ENCODE measurements around the gene ISG20.

- no peak for TF ChIP-seq CTCF (optimal IDR thresholded peaks at IDR 0.05 in 1 of 3, IDR thresholded peaks at IDR 0.05 in 1 of 3, conservative IDR thresholded peaks at IDR 0.05 in 1 of 3; ENCODE audit: extremely low read depth in 1 of 3, insufficient read depth in 2 of 3, low read length in 3 of 3)
- no peak for TF ChIP-seq EZH2 (IDR thresholded peaks at IDR 0.05; ENCODE audit: low read length)
Measured at GRCh38 chr15:88661041-88661700, 22.4 kb downstream of the ISG20 start.

Measured in keratinocyte (primary cell).